Heart left ventricle (tissue), 16 donors: ENCODE data around the gene NUBPL. TPM values are rescaled to one million over a fixed set of nuclear protein-coding genes. Genes with fewer than 3 reads are reported as not detected.

ENCODE experiments used
- ATAC-seq, 4 donors: fragments of 200-7000 bp; cut with Tn5 transposase; one replicate each; pipeline ENCODE4 v1.9.1; 2020 to 2022; ENCODE audit warnings: moderate library complexity in 4 of 4, mild to moderate bottlenecking in 3 of 4, moderate number of reproducible peaks in 1 of 4
- DNase-seq, 5 donors: peaks; one replicate each; pipeline ENCODE4 v3.0.0-alpha.2; 2020
- H3K27ac ChIP-seq, 12 donors: fragments of 200-600 bp; sonication (generic) in 4 of 12; one replicate each; pipeline versions ENCODE4 v1.5.0 to v1.8.0; 2016 to 2022; ENCODE audit warnings: mild to moderate bottlenecking in 2 of 12
- H3K27me3 ChIP-seq, 9 donors: fragments of 200-600 bp; sonication (generic) in 2 of 9; one replicate each; pipeline versions ENCODE4 v1.5.1 to v1.8.0; 2016 to 2022; ENCODE audit warnings: mild to moderate bottlenecking in 3 of 9
- H3K36me3 ChIP-seq, 9 donors: fragments of 200-600 bp; sonication (generic) in 2 of 9; one replicate each; pipeline versions ENCODE4 v1.5.0 to v1.8.0; 2018 to 2022; ENCODE audit warnings: mild to moderate bottlenecking in 2 of 9
- H3K4me1 ChIP-seq, 12 donors: fragments of 200-600 bp; sonication (generic) in 4 of 12; one replicate each; pipeline versions ENCODE4 v1.5.0 to v1.8.0; 2016 to 2022; ENCODE audit warnings: mild to moderate bottlenecking in 3 of 12
- H3K4me3 ChIP-seq, 12 donors: fragments of 200-600 bp; sonication (generic) in 4 of 12; one replicate each; pipeline versions ENCODE4 v1.5.0 to v1.8.0; 2017 to 2022; ENCODE audit warnings: mild to moderate bottlenecking in 9 of 12, moderate library complexity in 4 of 12
- H3K9me3 ChIP-seq, 12 donors: fragments of 200-600 bp; sonication (generic) in 4 of 12; one replicate each; pipeline versions ENCODE4 v1.5.0 to v1.8.0; 2016 to 2022; ENCODE audit warnings: mild to moderate bottlenecking in 1 of 12
- POLR2A ChIP-seq, 2 donors: fragments of 450-650 bp; IDR thresholded peaks; one replicate each; pipeline ENCODE4 v1.6.1; 2017; ENCODE audit warnings: antibody characterized with exemption in 2 of 2, mild to moderate bottlenecking in 2 of 2, moderate library complexity in 2 of 2
- WGBS, 4 donors: extraction: QIAGEN DNeasy Blood & Tissue Kit in 2 of 4; methylation state at CpG; one replicate each; pipeline versions ENCODE4 v1.1.5 to v1.1.7; 2013 to 2018; 5-methylcytosine and 5-hydroxymethylcytosine counted together
- intact Hi-C, 10 donors: fragments of 100-400 bp; cut with DNase I; formaldehyde crosslinking; loops; one replicate each; pipeline versions ENCODE4 v1.11.1 to v1.14.2; 2022
- polyA plus RNA-seq, 2 donors: library from polyadenylated mRNA; stranded (reverse); fragments of 200-250 nt; gene quantifications; one replicate each; pipeline ENCODE4 v1.2.3, GENCODE V29; 2013
- total RNA-seq, 9 donors: library from RNA; depleted of rRNA in 2 of 9; stranded (reverse); fragments of >200 nt in 2 of 9; fragmentation: NEBNext Ultra II Directional in 3 of 9; extraction: Animal tissue kit (Norgen Biotek cat#: 25700) in 3 of 9; gene quantifications; one replicate each; pipeline versions ENCODE4 v1.1.0 to v1.2.4, GENCODE V29; 2016 to 2023
- TF ChIP-seq, protein P1 (sequence below), 12 donors: fragments of 200-600 bp; sonication (generic) in 4 of 12; IDR thresholded peaks; one replicate each; pipeline versions ENCODE4 v1.5.0 to v1.8.0; 2018 to 2022; ENCODE audit warnings: antibody characterized with exemption in 12 of 12, mild to moderate bottlenecking in 5 of 12
- donor health status: ischemic (EF 13 %, LVEDD 7.1; RV severe dilation, severe dysfunction).
- donor health status: healthy with polysubstance abuse.
- donor health status: DM: no; HTN: yes; CAD: no.
- donor health status: DM: no; HTN: no; CAD: no.
- donor health status: ischemic (EF 25% LVEDD 6.9; RV normal size, moderate dysfunction).
- donor health status: ischemic (EF 25% LVEDD 5.7; RV mildly dilated, moderate dysfunction).
- donor health status: healthy.
- donor health status: DM: yes; HTN: yes; CAD: no.
- donor health status: ischemic (EF 35%, LVEDD 5.7; RV mildly dilated, moderate dysfunction).
- donor health status: nonischemic (EF 11% LVEDD 7.7; RV severe dilation, severe dysfunction).
- donor health status: DM: yes; HTN: yes; CAD: no.
- donor health status: PGD.
- donor health status: ischemic (EF 29% LVEDD 5.4; RV normal size, mild dysfunction).
- donor health status: nonischemic (EF 23%, LVEDD 6.1; RV moderate dilation, normal function).

NUBPL gene
- total and polyA plus RNA-seq, 11 donors: 6.2 to 28.7 (median 18.9) TPM

DNA sequence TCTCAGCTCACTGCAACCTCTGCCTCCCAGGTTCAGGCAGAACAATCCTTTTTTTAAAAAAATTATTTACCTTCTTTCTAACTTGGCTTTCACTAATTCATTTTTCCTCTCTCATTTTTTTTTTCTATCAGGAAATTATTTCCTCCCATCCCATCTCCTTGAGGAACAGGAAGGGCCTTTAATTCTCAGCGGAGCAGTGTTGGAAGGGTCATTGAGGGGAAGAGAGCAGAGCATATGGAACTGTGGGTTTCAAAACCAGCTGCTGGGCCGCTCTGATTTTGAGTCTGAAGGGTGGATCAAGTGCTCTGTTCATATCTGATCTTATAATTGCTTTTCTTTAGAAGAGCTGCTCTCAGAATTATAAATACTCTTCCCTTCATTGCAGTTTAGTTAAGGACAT lies 29.0 kb downstream of the NUBPL start:
- peak in 1 of 5 donors; percentile 16 for DNase-seq
- Histone ChIP-seq H3K4me3 (no peak overlapping the region), H3K4me1 (peaks cover 0 to 17% (median 8%) of the 10 kb centered on the region in 12 donors), H3K27me3 (no peaks in the 10 kb centered on the region), H3K36me3 (no peaks in the 10 kb centered on the region), H3K9me3 (no peaks in the 10 kb centered on the region), H3K27ac (peak overlapping the region in 2 of 12 donors; percentile 6 to 36)
- intact Hi-C loops: no loop called here
- TF ChIP-seq, protein P1, sequence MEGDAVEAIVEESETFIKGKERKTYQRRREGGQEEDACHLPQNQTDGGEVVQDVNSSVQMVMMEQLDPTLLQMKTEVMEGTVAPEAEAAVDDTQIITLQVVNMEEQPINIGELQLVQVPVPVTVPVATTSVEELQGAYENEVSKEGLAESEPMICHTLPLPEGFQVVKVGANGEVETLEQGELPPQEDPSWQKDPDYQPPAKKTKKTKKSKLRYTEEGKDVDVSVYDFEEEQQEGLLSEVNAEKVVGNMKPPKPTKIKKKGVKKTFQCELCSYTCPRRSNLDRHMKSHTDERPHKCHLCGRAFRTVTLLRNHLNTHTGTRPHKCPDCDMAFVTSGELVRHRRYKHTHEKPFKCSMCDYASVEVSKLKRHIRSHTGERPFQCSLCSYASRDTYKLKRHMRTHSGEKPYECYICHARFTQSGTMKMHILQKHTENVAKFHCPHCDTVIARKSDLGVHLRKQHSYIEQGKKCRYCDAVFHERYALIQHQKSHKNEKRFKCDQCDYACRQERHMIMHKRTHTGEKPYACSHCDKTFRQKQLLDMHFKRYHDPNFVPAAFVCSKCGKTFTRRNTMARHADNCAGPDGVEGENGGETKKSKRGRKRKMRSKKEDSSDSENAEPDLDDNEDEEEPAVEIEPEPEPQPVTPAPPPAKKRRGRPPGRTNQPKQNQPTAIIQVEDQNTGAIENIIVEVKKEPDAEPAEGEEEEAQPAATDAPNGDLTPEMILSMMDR (IDR thresholded peaks at IDR 0.05): no peak
- no peak for TF ChIP-seq POLR2A (IDR thresholded peaks at IDR 0.05)
- peak in 2 of 4 donors; percentile 41 to 42 for ATAC-seq
- 43 to 69% (median 46%) methylated on average over 2 of the region's 2 CpGs for WGBS, 4 donors

GRCh38 chr14:31592122-31592521 lies 30.9 kb downstream of the NUBPL start:
- TF ChIP-seq POLR2A (IDR thresholded peaks at IDR 0.05): no peak
- TF ChIP-seq, protein P1 (IDR thresholded peaks at IDR 0.05): no peak
- ATAC-seq: no peak

GRCh38 chr14:31592631-31593030 lies 31.4 kb downstream of the NUBPL start:
- H3K4me3 ChIP-seq: no peak overlapping the region
- H3K27ac ChIP-seq: no peak overlapping the region
- H3K9me3 ChIP-seq: no peaks in the 10 kb centered on the region
- ATAC-seq (no peak), DNase-seq (no peak)
- intact Hi-C loops: no loop called here
- no peaks in the 10 kb centered on the region for H3K27me3 ChIP-seq
- no peak for TF ChIP-seq POLR2A (IDR thresholded peaks at IDR 0.05)
- TF ChIP-seq, protein P1 (IDR thresholded peaks at IDR 0.05): no peak
- no peaks in the 10 kb centered on the region for H3K36me3 ChIP-seq
- WGBS, 4 donors: 91 to 95% (median 94%) methylated on average over 2 of the region's 2 CpGs
- H3K4me1 ChIP-seq: peaks cover 0 to 17% (median 10%) of the 10 kb centered on the region in 12 donors

More at GRCh38 chr14:31592122-31592521, 30.9 kb downstream of the NUBPL start:
- intact Hi-C loops: no loop called here
- Histone ChIP-seq H3K36me3 (no peaks in the 10 kb centered on the region), H3K27ac (no peak overlapping the region), H3K27me3 (no peaks in the 10 kb centered on the region), H3K4me1 (peaks cover 0 to 17% (median 10%) of the 10 kb centered on the region in 12 donors), H3K4me3 (no peak overlapping the region), H3K9me3 (no peaks in the 10 kb centered on the region)
- no peak for DNase-seq

DNA sequence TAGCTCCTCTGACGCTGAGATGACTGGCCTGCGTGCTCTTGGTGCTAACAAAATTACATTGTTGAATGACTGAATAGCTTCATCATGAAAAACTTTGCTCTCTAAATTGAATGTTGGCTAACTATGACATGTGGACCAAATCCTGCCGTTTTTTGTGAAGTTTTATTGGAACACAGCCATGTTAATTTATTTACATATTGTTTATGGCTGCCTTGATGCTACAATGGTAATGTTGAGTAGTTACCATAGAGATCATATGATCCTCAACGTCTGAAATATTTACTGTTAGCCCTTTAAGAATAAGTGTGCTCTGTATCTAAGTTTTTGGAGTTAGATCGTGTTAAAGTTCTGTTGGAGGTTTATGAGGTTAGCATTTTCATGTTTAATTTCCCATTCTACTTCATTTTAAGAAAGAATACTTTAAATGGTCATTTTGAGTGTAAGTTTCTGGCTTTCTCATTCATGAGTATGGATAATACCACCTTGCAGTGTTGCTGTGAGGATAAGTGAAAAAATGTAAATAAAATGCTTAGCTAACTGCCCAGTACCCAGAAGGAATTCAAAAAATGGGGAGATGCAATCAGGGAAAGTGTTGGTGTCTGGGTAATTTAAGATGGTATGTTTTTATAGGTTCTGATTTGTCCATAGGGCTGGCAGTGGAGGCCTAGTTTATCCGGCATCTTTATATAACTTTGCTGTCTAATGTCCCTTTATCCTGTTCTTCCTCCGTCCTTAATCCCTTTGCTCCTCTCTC lies 35.3 kb downstream of the NUBPL start:
- Histone ChIP-seq H3K27me3 (no peaks in the 10 kb centered on the region), H3K4me1 (peaks cover 0 to 3% (median 0%) of the 10 kb centered on the region in 12 donors), H3K27ac (no peak overlapping the region), H3K4me3 (no peak overlapping the region), H3K9me3 (peaks cover 0 to 5% (median 0%) of the 10 kb centered on the region in 12 donors), H3K36me3 (peaks cover 0 to 11% (median 0%) of the 10 kb centered on the region in 9 donors)
- TF ChIP-seq POLR2A (IDR thresholded peaks at IDR 0.05): no peak
- TF ChIP-seq, protein P1 (IDR thresholded peaks at IDR 0.05): no peak
- no peak for ATAC-seq
- intact Hi-C loops: no loop called here
- 81 to 85% (median 83%) methylated on average over 7 of the region's 7 CpGs for WGBS, 4 donors
- DNase-seq: no peak
